Peyer's patch (tissue), 4 donors: ENCODE data around the gene MMP11. TPM values are rescaled to one million over a fixed set of nuclear protein-coding genes. Genes with fewer than 3 reads are reported as not detected.

Source experiments
- DNase-seq, 3 donors: peaks; one replicate each; pipeline ENCODE4 v3.0.0-alpha.2; 2017 to 2019
- H3K27ac ChIP-seq, 4 donors: fragments of 200-600 bp; sonication (generic); one replicate each; pipeline ENCODE4 v1.5.1; 2016 to 2019
- H3K27me3 ChIP-seq, 2 donors: fragments of 200-600 bp; sonication (generic); one replicate each; pipeline ENCODE4 v1.5.1; 2019
- H3K36me3 ChIP-seq, 3 donors: fragments of 200-600 bp; sonication (generic); one replicate each; pipeline ENCODE4 v1.5.1; 2016 to 2019
- H3K4me1 ChIP-seq, 4 donors: fragments of 200-600 bp; sonication (generic); one replicate each; pipeline ENCODE4 v1.5.1; 2016 to 2019
- H3K4me3 ChIP-seq, 4 donors: fragments of 200-600 bp; sonication (generic); 1 replicate in 3 of 4; 2 replicates in 1 of 4; pipeline ENCODE4 v1.5.1; 2016 to 2019; ENCODE audit warnings: mild to moderate bottlenecking in 1 of 4
- H3K9me3 ChIP-seq, 4 donors: fragments of 200-600 bp; sonication (generic); one replicate each; pipeline ENCODE4 v1.5.1; 2016 to 2019; ENCODE audit warnings: mild to moderate bottlenecking in 1 of 4
- POLR2A ChIP-seq, 2 donors: fragments of 450-650 bp; IDR thresholded peaks; one replicate each; pipeline ENCODE4 v1.5.1; 2017; ENCODE audit warnings: antibody characterized with exemption in 2 of 2, mild to moderate bottlenecking in 2 of 2, moderate library complexity in 2 of 2
- total RNA-seq, 4 donors: library from RNA; depleted of rRNA; stranded (reverse); fragments of >200 nt; gene quantifications; one replicate each; pipeline ENCODE4 v1.1.0, GENCODE V29; 2016
- TF ChIP-seq, protein P1 (sequence below), 6 experiments: fragments of 450-650 bp in 4 of 6; fragments of 200-600 bp in 2 of 6; sonication (generic) in 1 of 6; IDR thresholded peaks; one replicate each; pipeline ENCODE4 v1.5.1; 2017 to 2019; ENCODE audit warnings: antibody characterized with exemption in 6 of 6, mild to moderate bottlenecking in 3 of 6, moderate library complexity in 1 of 6

Gene MMP11
- total RNA-seq, 4 donors from 2014 or later: 2.9 to 19.5 (median 13.7) TPM

DNA sequence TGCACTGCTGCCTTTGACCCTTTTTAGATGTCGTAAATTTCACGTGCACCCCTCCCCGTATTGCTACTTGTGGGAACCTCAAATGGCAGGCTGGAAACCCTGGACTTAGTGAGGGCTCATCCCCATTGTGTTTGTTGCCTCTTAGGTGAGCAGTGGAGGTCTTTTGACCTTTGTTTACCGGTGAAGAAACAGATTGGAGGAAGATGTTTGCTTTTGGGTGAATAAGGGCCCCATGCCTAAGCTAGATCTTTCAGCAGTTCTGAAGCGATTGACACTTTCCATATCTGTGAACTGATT is 14.9 kb downstream of the MMP11 start:
- Histone ChIP-seq H3K27ac (peak overlapping the region; percentile 98 to 100 (median 100)), H3K27me3 (no peaks in the 10 kb centered on the region), H3K9me3 (no peaks in the 10 kb centered on the region), H3K4me1 (peaks cover 0 to 35% (median 10%) of the 10 kb centered on the region in 4 donors), H3K36me3 (peaks cover 0 to 15% (median 0%) of the 10 kb centered on the region in 3 donors), H3K4me3 (peak overlapping the region; percentile 84 to 98 (median 92))
- no peak for TF ChIP-seq POLR2A (IDR thresholded peaks at IDR 0.05)
- TF ChIP-seq, protein P1, sequence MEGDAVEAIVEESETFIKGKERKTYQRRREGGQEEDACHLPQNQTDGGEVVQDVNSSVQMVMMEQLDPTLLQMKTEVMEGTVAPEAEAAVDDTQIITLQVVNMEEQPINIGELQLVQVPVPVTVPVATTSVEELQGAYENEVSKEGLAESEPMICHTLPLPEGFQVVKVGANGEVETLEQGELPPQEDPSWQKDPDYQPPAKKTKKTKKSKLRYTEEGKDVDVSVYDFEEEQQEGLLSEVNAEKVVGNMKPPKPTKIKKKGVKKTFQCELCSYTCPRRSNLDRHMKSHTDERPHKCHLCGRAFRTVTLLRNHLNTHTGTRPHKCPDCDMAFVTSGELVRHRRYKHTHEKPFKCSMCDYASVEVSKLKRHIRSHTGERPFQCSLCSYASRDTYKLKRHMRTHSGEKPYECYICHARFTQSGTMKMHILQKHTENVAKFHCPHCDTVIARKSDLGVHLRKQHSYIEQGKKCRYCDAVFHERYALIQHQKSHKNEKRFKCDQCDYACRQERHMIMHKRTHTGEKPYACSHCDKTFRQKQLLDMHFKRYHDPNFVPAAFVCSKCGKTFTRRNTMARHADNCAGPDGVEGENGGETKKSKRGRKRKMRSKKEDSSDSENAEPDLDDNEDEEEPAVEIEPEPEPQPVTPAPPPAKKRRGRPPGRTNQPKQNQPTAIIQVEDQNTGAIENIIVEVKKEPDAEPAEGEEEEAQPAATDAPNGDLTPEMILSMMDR (IDR thresholded peaks at IDR 0.05): peak in 1 of 6 experiments; percentile 3
- no peak for DNase-seq

DNA sequence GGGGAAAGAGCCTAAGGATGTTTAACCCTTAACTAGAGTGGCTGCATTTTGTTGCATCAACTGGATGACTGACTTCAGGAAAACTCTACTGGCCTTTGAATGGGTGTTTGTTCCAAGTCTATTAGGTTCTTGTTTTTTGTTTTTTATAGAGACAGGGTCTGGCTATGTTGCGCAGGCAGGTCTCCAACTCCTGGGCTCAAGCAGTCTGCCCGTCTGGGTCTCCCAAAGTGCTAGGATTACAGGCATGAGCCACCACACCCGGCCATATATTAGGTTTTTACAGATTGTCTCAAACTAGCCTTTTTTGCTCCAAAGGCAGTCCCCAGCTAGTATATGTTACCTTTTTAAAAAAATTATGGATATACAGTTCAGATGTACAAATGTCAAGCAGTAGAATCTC is 15.3 kb downstream of the MMP11 start:
- peak in 1 of 3 donors; percentile 10 for DNase-seq
- no peak for TF ChIP-seq POLR2A (IDR thresholded peaks at IDR 0.05)
- TF ChIP-seq, protein P1 (IDR thresholded peaks at IDR 0.05): no peak
- Histone ChIP-seq H3K4me1 (peaks cover 0 to 35% (median 10%) of the 10 kb centered on the region in 4 donors), H3K27me3 (no peaks in the 10 kb centered on the region), H3K9me3 (no peaks in the 10 kb centered on the region), H3K27ac (peak overlapping the region in 3 of 4 donors; percentile 98 to 100 (median 100)), H3K4me3 (peak overlapping the region; percentile 84 to 98 (median 92)), H3K36me3 (peaks cover 0 to 18% (median 0%) of the 10 kb centered on the region in 3 donors)

DNA sequence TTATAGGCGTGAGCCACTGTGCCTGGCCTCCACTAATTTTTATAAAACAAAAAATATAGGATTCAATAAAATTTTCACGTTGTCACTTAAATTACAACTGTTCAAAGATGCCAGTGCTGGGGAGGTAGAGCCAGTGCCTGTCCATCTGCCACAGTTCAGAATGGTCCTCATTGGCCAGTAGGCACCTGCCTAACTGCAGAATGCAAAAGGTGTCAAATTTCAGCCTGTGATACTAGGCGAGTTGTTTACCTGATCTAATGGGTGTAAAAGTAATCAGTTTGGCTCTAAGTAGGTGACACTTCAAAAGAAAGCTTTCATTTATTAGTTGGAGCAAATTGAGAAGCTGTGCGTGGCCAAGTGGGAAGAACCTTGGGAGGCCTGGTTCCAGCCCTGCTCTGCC is 16.5 kb downstream of the MMP11 start:
- peaks cover 0 to 30% (median 0%) of the 10 kb centered on the region in 3 donors for H3K36me3 ChIP-seq
- no peaks in the 10 kb centered on the region for H3K27me3 ChIP-seq
- peak in 1 of 3 donors; percentile 7 for DNase-seq
- peaks cover 0 to 33% (median 10%) of the 10 kb centered on the region in 4 donors for H3K4me1 ChIP-seq
- no peak overlapping the region for H3K4me3 ChIP-seq
- no peak overlapping the region for H3K27ac ChIP-seq
- TF ChIP-seq, protein P1 (IDR thresholded peaks at IDR 0.05): no peak
- TF ChIP-seq POLR2A (IDR thresholded peaks at IDR 0.05): no peak
- no peaks in the 10 kb centered on the region for H3K9me3 ChIP-seq

DNA sequence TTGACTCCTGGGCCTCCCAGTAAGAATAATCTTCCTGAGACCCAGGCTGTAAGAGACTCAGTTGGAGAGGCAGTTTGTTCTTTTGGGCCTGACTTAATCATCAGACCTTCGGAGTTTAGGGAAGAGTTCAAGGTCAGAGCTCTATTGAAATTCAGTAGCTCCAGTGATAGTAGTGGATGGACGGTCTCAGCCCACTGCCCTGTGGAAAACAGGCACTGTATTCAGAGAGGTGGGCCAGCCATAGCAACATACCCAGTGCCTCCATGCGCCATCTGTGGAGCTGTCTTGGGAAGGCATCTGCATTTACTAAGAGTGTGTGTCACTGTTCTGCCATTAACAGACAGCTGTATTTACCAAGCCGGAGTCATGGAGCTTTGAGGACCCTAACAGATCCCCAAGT is 17.0 kb downstream of the MMP11 start:
- peak in 1 of 3 donors; percentile 19 for DNase-seq
- Histone ChIP-seq H3K4me1 (peaks cover 0 to 28% (median 10%) of the 10 kb centered on the region in 4 donors), H3K36me3 (peaks cover 0 to 36% (median 0%) of the 10 kb centered on the region in 3 donors), H3K9me3 (no peaks in the 10 kb centered on the region), H3K27me3 (no peaks in the 10 kb centered on the region), H3K4me3 (no peak overlapping the region), H3K27ac (no peak overlapping the region)
- TF ChIP-seq POLR2A (IDR thresholded peaks at IDR 0.05): no peak
- TF ChIP-seq, protein P1 (IDR thresholded peaks at IDR 0.05): no peak

DNA sequence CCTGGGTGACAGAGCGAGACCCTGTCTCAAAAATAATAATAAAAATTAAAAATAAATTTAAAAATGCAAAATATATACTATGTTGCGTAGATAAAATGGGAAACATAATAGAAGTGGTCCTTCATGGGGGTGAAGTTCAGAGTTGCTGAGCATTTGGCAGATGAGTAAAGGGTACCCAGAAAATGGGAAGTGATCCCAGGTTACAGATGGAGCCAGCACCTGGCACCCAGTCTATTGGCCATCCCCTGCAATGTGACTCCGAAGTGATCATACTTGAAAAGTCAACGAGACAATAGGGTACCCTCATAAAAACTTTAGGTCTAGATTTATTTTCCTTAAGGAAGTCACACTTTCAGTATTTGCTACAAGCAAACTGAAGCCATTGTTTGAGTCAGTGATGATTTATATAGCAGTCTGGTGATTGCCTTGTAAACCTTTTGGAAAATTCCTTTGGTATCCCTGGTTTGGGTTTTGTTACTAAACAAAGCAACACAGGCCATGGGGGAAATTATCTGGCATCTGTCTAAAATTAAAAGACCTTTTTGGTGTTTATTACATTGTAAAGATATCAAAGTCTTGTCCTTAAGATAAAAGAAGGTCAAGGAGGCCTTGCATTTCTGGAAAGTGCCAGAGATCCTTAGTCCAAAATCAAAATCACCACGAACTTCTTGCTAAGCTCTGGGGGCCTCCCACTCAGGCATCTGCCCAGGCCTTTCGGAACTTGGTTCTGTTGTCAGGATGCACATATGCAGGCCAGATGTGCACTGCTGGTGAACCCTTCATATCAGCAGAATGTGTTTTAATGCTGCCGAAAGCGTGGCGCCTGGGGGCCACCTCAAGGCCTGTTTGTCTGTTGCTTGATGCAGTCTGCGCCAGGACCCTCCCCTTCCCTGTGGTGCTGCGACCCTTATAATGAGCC is 18.4 kb downstream of the MMP11 start:
- peaks cover 0 to 50% (median 1%) of the 10 kb centered on the region in 3 donors for H3K36me3 ChIP-seq
- H3K4me1 ChIP-seq: peaks cover 0 to 26% (median 10%) of the 10 kb centered on the region in 4 donors
- TF ChIP-seq, protein P1 (IDR thresholded peaks at IDR 0.05): no peak
- no peak overlapping the region for H3K4me3 ChIP-seq
- DNase-seq: peak in 1 of 3 donors; percentile 33
- no peak overlapping the region for H3K27ac ChIP-seq
- no peaks in the 10 kb centered on the region for H3K9me3 ChIP-seq
- H3K27me3 ChIP-seq: no peaks in the 10 kb centered on the region
